CD14-positive monocyte (primary cell): ENCODE measurements around the gene STAT3. TPM values are rescaled to one million over a fixed set of nuclear protein-coding genes. Genes with fewer than 3 reads are reported as not detected.

Source experiments
- DNase-seq, 3 donors: peaks; one replicate each; pipeline ENCODE4 v3.0.0-alpha.2; 2011 to 2022
- H2AFZ ChIP-seq: 2 replicates; pipeline ENCODE4 v1.6.0; 2012; ENCODE audit warnings: mild to moderate bottlenecking, low read depth, low read length, inconsistent platforms; ENCODE audit not compliant: insufficient read depth, poor library complexity, severe bottlenecking
- H3K27ac ChIP-seq, 2 donors: 1 replicate in 1 of 2; 2 replicates in 1 of 2; pipeline ENCODE4 v1.5.1; 2012 to 2013; ENCODE audit warnings: low read length in 2 of 2, control low read depth in 1 of 2, inconsistent platforms in 1 of 2, low read depth in 1 of 2, mild to moderate bottlenecking in 1 of 2
- H3K27me3 ChIP-seq, 2 donors: one replicate each; pipeline versions ENCODE4 v1.6.0 to v1.6.1; 2011 to 2013; ENCODE audit warnings: low read length in 2 of 2; ENCODE audit not compliant: control insufficient read depth in 2 of 2, insufficient read depth in 2 of 2
- H3K36me3 ChIP-seq, 2 donors: replicated peaks in 1 of 2; 1 replicate in 1 of 2; 2 replicates in 1 of 2; pipeline versions ENCODE4 v1.5.1 to v1.6.1; 2012 to 2013; ENCODE audit warnings: low read length in 2 of 2, control low read depth in 1 of 2, inconsistent platforms in 1 of 2, mild to moderate bottlenecking in 1 of 2; ENCODE audit not compliant: insufficient read depth in 2 of 2, control insufficient read depth in 1 of 2
- H3K4me1 ChIP-seq, 2 donors: 1 replicate in 1 of 2; 2 replicates in 1 of 2; pipeline versions ENCODE4 v1.5.1 to v1.6.1; 2012 to 2013; ENCODE audit warnings: low read length in 2 of 2, control low read depth in 1 of 2, inconsistent platforms in 1 of 2, mild to moderate bottlenecking in 1 of 2, moderate library complexity in 1 of 2; ENCODE audit not compliant: insufficient read depth in 2 of 2, control insufficient read depth in 1 of 2
- H3K4me2 ChIP-seq: replicated peaks from 2 replicates; pipeline ENCODE3; 2012; ENCODE audit warnings: low read length, moderate library complexity, mild to moderate bottlenecking; ENCODE audit not compliant: poor library complexity, severe bottlenecking; ENCODE audit errors: extremely low read depth
- H3K4me3 ChIP-seq, 3 experiments: fragments of 200-600 bp in 1 of 3; sonication (generic) in 1 of 3; replicated peaks in 1 of 3; 1 replicate in 2 of 3; 2 replicates in 1 of 3; pipeline ENCODE4 v1.5.1; 2011 to 2013; ENCODE audit warnings: low read length in 3 of 3, mild to moderate bottlenecking in 3 of 3, control low read depth in 2 of 3, low read depth in 2 of 3, inconsistent platforms in 1 of 3, moderate library complexity in 1 of 3
- H3K79me2 ChIP-seq: 2 replicates; pipeline ENCODE4 v1.6.0; 2012; ENCODE audit warnings: mild to moderate bottlenecking, control low read depth, inconsistent platforms, low read length, moderate library complexity; ENCODE audit not compliant: insufficient read depth
- H3K9ac ChIP-seq: 2 replicates; pipeline ENCODE4 v1.6.0; 2017; ENCODE audit warnings: low read length, mild to moderate bottlenecking; ENCODE audit not compliant: insufficient read depth, poor library complexity, severe bottlenecking
- H3K9me3 ChIP-seq, 2 donors: replicated peaks in 1 of 2; 1 replicate in 1 of 2; 2 replicates in 1 of 2; pipeline versions ENCODE4 v1.5.1 to v1.6.1; 2012 to 2013; ENCODE audit warnings: low read length in 2 of 2, control low read depth in 1 of 2; ENCODE audit not compliant: control insufficient read depth in 1 of 2, insufficient read depth in 1 of 2
- H4K20me1 ChIP-seq: 2 replicates; pipeline ENCODE4 v1.6.0; 2012; ENCODE audit warnings: mild to moderate bottlenecking, low read length, control low read depth, moderate library complexity; ENCODE audit not compliant: insufficient read depth
- H3K27ac Mint-ChIP-seq, 7 donors: one replicate each; pipeline ENCODE4 v1.8.0; 2020; ENCODE audit warnings: mild to moderate bottlenecking in 7 of 7, mixed read lengths in 7 of 7, moderate library complexity in 6 of 7, inconsistent platforms in 2 of 7
- H3K27me3 Mint-ChIP-seq, 3 donors: one replicate each; pipeline ENCODE4 v1.8.0; 2021 to 2022; ENCODE audit warnings: low read depth in 3 of 3, mild to moderate bottlenecking in 3 of 3, mixed read lengths in 3 of 3, moderate library complexity in 3 of 3, inconsistent platforms in 1 of 3
- H3K36me3 Mint-ChIP-seq, 2 donors: one replicate each; pipeline ENCODE4 v1.8.0; 2020; ENCODE audit warnings: mixed read lengths in 2 of 2, inconsistent platforms in 1 of 2, mild to moderate bottlenecking in 1 of 2
- H3K4me1 Mint-ChIP-seq: one replicate; pipeline ENCODE4 v1.8.0; 2020; ENCODE audit warnings: mild to moderate bottlenecking, mixed read lengths
- H3K4me3 Mint-ChIP-seq, 2 donors: one replicate each; pipeline ENCODE4 v1.8.0; 2020; ENCODE audit warnings: mild to moderate bottlenecking in 2 of 2, mixed read lengths in 2 of 2, moderate library complexity in 1 of 2
- H3K9me3 Mint-ChIP-seq, 7 donors: one replicate each; pipeline ENCODE4 v1.8.0; 2020 to 2022; ENCODE audit warnings: mixed read lengths in 7 of 7, mild to moderate bottlenecking in 6 of 7, moderate library complexity in 6 of 7, inconsistent platforms in 2 of 7
- CTCF ChIP-seq: fragments of 200-600 bp; IDR thresholded peaks from one replicate; pipeline ENCODE4 v1.8.0; 2022; ENCODE audit warnings: antibody characterized with exemption, mild to moderate bottlenecking
- WGBS: methylation state at CpG from one replicate; pipeline ENCODE4 v1.1.5; 2013; ENCODE audit warnings: missing lambda C conversion rate; ENCODE audit not compliant: insufficient coverage; 5-methylcytosine and 5-hydroxymethylcytosine counted together
- intact Hi-C, 2 donors: fragments of 100-400 bp; cut with micrococcal nuclease; formaldehyde crosslinking; loops; one replicate each; pipeline versions ENCODE4 v1.15.0 to v1.15.1; 2023
- polyA plus RNA-seq, 3 donors: library from polyadenylated mRNA; depleted of rRNA in 1 of 3; unstranded in 2 of 3; stranded (reverse) in 1 of 3; fragments of 300-500 nt in 2 of 3; fragments of >200 nt in 1 of 3; fragmentation: Illumina TruSeq in 2 of 3; gene quantifications; 1 replicate in 2 of 3; 2 replicates in 1 of 3; pipeline ENCODE4 v1.2.3, GENCODE V29; 2012 to 2021

The STAT3 gene
- polyA plus RNA-seq, 3 donors, result 73.0 to 155 (median 110) TPM

GRCh38 chr17:42365136-42365535 is 23.1 kb downstream of the STAT3 start:
- peaks cover 12 to 16% of the 10 kb centered on the region in 2 donors for H3K36me3 Mint-ChIP-seq
- Histone ChIP-seq H3K79me2 (peaks cover 97% of the 10 kb centered on the region), H3K4me3 (no peak overlapping the region), H3K9ac (no peak overlapping the region), H2AFZ (no peak overlapping the region), H3K4me1 (peaks cover 44 to 54% of the 10 kb centered on the region in 2 donors), H3K9me3 (no peaks in the 10 kb centered on the region), H4K20me1 (peaks cover 97% of the 10 kb centered on the region), H3K27me3 (no peaks in the 10 kb centered on the region), H3K36me3 (no peaks in the 10 kb centered on the region), H3K4me2 (no peak overlapping the region), H3K27ac (no peak overlapping the region)
- H3K27me3 Mint-ChIP-seq, result peaks cover 0 to 2% (median 0%) of the 10 kb centered on the region in 3 donors
- peak overlapping the region in 1 of 7 donors; percentile 55 for H3K27ac Mint-ChIP-seq
- 98% methylated on average over 5 of the region's 9 CpGs for whole genome bisulfite sequencing
- no peak for DNase-seq
- H3K9me3 Mint-ChIP-seq, result no peaks in the 10 kb centered on the region
- intact Hi-C loops, result no loop called here
- peaks cover 77% of the 10 kb centered on the region for H3K4me1 Mint-ChIP-seq
- no peak for TF ChIP-seq CTCF
- H3K4me3 Mint-ChIP-seq, result no peak overlapping the region

GRCh38 chr17:42363767-42364585 is 24.3 kb downstream of the STAT3 start:
- peaks cover 97% of the 10 kb centered on the region for H3K79me2 ChIP-seq
- no peak for TF ChIP-seq CTCF
- intact Hi-C loops, result loop anchor here in 1 of 2 donors (5.0 kb wide), 1 partner anchor 38 kb away; no protein-coding TSS in a partner anchor

More at GRCh38 chr17:42363767-42364585, 24.3 kb downstream of the STAT3 start:
- peaks cover 44 to 51% of the 10 kb centered on the region in 2 donors for H3K4me1 ChIP-seq
- H3K27ac ChIP-seq, result peak overlapping the region in 1 of 2 donors; percentile 66
- H3K36me3 Mint-ChIP-seq, result peaks cover 16 to 18% of the 10 kb centered on the region in 2 donors
- H3K9ac ChIP-seq, result no peak overlapping the region
- no peaks in the 10 kb centered on the region for H3K9me3 Mint-ChIP-seq
- H3K4me2 ChIP-seq, result no peak overlapping the region
- H3K9me3 ChIP-seq, result no peaks in the 10 kb centered on the region
- H4K20me1 ChIP-seq, result peaks cover 98% of the 10 kb centered on the region
- WGBS, result 32% methylated on average over 3 of the region's 7 CpGs
- no peak overlapping the region for H2AFZ ChIP-seq
- H3K27me3 ChIP-seq, result no peaks in the 10 kb centered on the region
- H3K36me3 ChIP-seq, result no peaks in the 10 kb centered on the region
- peak overlapping the region in 5 of 7 donors; percentile 3 to 72 (median 46) for H3K27ac Mint-ChIP-seq
- no peak for DNase-seq
- H3K4me3 ChIP-seq, result no peak overlapping the region
- no peak overlapping the region for H3K4me3 Mint-ChIP-seq
- H3K27me3 Mint-ChIP-seq, result peaks cover 0 to 2% (median 0%) of the 10 kb centered on the region in 3 donors
- peaks cover 78% of the 10 kb centered on the region for H3K4me1 Mint-ChIP-seq
